ENCODE measurements around the gene GPATCH2L.
A peak's percentile ranks its signal among the peaks of the same experiment; 100 is the strongest.

The GPATCH2L gene

DNA sequence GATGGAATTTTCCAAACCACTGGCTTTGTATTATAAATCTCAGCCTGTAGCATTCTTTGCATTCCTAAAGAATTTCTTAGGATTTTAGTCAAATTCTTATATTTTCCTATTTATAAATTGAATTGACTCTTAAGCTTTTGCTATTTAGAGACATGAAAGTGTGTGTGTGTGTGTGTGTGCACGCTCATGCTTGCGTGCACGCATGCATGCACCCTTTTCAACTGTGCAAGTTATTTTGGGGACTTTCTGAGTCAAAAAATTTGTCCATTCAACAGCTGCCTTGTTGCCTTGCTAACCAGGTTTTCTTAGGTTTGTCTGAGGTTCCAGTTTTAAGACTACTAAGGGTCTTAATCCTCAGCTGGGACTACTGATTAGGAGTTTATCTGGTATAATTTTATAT, 42.6 kb downstream of the GPATCH2L start:
- in situ Hi-C loops (cut with HindIII; ENCODE audit: low sequenced_read_pairs): no loop called here

DNA sequence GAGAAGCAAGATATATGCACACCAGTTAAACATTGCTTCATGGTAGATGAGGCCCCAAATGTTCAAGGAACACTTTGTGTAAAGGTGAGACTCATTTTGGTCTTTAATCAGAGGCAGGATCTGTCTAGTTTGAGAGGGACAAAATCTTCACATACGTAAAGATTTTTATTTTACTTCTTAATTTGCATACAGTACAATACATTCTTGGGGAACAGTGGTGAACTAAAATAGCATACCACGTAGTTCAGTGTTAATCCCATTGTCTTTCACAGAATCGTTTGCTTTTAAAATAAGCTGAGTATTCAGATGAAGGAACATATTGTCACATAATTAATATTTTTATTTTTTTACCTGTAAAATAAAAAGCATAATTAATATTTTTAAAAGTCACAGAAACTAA, 43.3 kb downstream of the GPATCH2L start:
- in situ Hi-C loops (cut with HindIII; ENCODE audit: low sequenced_read_pairs): no loop called here
- TF ChIP-seq, protein P1, sequence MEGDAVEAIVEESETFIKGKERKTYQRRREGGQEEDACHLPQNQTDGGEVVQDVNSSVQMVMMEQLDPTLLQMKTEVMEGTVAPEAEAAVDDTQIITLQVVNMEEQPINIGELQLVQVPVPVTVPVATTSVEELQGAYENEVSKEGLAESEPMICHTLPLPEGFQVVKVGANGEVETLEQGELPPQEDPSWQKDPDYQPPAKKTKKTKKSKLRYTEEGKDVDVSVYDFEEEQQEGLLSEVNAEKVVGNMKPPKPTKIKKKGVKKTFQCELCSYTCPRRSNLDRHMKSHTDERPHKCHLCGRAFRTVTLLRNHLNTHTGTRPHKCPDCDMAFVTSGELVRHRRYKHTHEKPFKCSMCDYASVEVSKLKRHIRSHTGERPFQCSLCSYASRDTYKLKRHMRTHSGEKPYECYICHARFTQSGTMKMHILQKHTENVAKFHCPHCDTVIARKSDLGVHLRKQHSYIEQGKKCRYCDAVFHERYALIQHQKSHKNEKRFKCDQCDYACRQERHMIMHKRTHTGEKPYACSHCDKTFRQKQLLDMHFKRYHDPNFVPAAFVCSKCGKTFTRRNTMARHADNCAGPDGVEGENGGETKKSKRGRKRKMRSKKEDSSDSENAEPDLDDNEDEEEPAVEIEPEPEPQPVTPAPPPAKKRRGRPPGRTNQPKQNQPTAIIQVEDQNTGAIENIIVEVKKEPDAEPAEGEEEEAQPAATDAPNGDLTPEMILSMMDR (IDR thresholded peaks at IDR 0.05; ENCODE audit: low read depth, low read length): no peak

More for the DNA sequence above, 42.6 kb downstream of the GPATCH2L start:
- TF ChIP-seq, protein P1 (IDR thresholded peaks at IDR 0.05; ENCODE audit: low read depth, low read length): no peak
- DNase-seq (ENCODE audit: low read depth, low spot score): no peak
- H3K4me3 ChIP-seq (ENCODE audit: low read depth, low read length): no peak overlapping the region

GRCh38 chr14:76196980-76197695, 45.4 kb downstream of the GPATCH2L start:
- DNase-seq (ENCODE audit: low read depth, low spot score): no peak
- TF ChIP-seq, protein P1 (IDR thresholded peaks at IDR 0.05; ENCODE audit: low read depth, low read length): no peak
- in situ Hi-C loops (cut with HindIII; ENCODE audit: low sequenced_read_pairs): no loop called here

More for the DNA sequence above, 43.3 kb downstream of the GPATCH2L start:
- no peak for DNase-seq (ENCODE audit: low read depth, low spot score)
- H3K4me3 ChIP-seq (ENCODE audit: low read depth, low read length): no peak overlapping the region

DNA sequence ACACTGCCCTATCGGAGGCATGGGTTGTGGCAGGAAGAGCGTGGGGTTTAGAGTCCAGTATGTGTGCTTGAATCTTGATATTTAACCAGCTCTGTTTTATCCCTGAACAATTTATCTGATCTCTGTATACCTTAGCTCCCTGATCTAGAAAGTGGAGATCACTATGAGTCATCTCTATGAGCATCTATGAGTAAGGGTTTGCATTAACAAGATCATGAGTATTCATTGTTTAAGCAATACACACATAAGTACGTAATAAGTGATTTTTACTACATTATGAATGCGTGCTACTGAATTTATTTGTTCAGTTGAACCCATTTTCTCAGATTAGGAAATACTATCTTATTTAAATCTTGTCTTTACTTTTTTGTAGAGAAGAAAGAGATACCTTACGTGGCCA, 49.4 kb downstream of the GPATCH2L start:
- in situ Hi-C loops (cut with HindIII; ENCODE audit: low sequenced_read_pairs): no loop called here
- TF ChIP-seq, protein P1 (IDR thresholded peaks at IDR 0.05; ENCODE audit: low read depth, low read length): no peak
- no peak overlapping the region for H3K4me3 ChIP-seq (ENCODE audit: low read depth, low read length)
- peak; percentile 76 for DNase-seq (ENCODE audit: low read depth, low spot score)

More at GRCh38 chr14:76196980-76197695, 45.4 kb downstream of the GPATCH2L start:
- H3K4me3 ChIP-seq (ENCODE audit: low read depth, low read length): no peak overlapping the region

- in situ Hi-C loops (cut with HindIII; ENCODE audit: low sequenced_read_pairs): no loop called here
- peak; percentile 95 for DNase-seq (ENCODE audit: low read depth, low spot score)
- no peak overlapping the region for H3K4me3 ChIP-seq (ENCODE audit: low read depth, low read length)
- TF ChIP-seq, protein P1 (IDR thresholded peaks at IDR 0.05; ENCODE audit: low read depth, low read length): no peak
Measured at GRCh38 chr14:76203086-76204001, 51.6 kb downstream of the GPATCH2L start.

- no peak overlapping the region for H3K4me3 ChIP-seq (ENCODE audit: low read depth, low read length)
- DNase-seq (ENCODE audit: low read depth, low spot score): no peak
- in situ Hi-C loops (cut with HindIII; ENCODE audit: low sequenced_read_pairs): no loop called here
- TF ChIP-seq, protein P1 (IDR thresholded peaks at IDR 0.05; ENCODE audit: low read depth, low read length): no peak
Measured at GRCh38 chr14:76204461-76205230, 52.9 kb downstream of the GPATCH2L start.
